Activated T-cell treated with anti-CD3 and anti-CD28 coated beads for 48 hours (primary cell): Measurements from ENCODE around the gene RNF212B.

ENCODE experiments used
- DNase-seq: peaks from one replicate; pipeline ENCODE4 v3.0.0-alpha.2; 2020; ENCODE audit warnings: low read depth

Gene RNF212B

GRCh38 chr14:23321572-23322547 lies 84.1 kb downstream of the RNF212B start:
- peak; percentile 62 for DNase-seq
